HG03571 (cell line): ENCODE data around the gene SPN.
"Not testable (repeated sequence)": the region's sequence is repeated elsewhere in the genome, so short reads cannot be mapped to it uniquely, and the experiment has no call there.

Experiments used
- ATAC-seq: cut with Tn5 transposase; IDR thresholded peaks from one replicate; pipeline ENCODE4 v1.9.1; 2021; ENCODE audit not compliant: unreplicated experiment

Gene SPN

DNA sequence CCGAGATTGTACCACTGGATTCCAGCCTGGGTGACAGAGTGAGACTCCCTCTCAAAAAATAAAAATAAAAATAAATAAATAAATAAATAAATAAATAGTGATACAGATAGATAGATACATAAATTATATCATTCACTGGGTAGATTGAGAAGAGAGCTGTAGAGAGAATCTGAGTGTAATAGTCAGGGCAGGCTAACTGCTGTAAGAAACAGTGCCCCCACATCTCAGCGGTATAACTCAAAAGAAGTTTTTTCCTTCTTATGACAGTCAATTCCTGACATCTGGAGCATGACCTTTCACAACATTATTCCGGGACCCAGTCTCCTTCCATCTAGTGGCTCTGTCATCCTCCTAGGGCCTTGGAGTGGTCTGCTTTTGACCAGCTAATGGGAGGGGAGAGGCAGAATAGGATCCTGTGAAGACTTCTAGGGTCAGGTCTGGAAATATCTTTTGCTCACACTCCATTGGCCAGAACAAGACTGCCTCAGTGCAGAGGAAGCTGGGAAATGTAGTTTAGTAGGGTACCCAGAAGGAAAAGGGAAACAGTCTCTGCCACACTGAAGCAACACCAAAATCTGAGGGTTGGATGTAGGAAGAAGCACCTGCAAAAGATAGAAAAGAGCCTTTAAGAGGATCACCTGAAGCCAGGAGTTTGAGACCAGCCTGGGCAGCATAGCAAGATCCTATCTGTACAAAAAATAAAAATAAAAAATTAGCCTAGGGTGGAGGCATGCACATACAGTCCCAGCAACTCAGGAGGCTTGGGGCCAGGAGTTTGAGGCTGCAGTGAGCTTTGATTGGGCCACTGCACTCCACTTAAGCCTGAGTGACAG is 13.0 kb downstream of the SPN start:
- ATAC-seq: no peak

DNA sequence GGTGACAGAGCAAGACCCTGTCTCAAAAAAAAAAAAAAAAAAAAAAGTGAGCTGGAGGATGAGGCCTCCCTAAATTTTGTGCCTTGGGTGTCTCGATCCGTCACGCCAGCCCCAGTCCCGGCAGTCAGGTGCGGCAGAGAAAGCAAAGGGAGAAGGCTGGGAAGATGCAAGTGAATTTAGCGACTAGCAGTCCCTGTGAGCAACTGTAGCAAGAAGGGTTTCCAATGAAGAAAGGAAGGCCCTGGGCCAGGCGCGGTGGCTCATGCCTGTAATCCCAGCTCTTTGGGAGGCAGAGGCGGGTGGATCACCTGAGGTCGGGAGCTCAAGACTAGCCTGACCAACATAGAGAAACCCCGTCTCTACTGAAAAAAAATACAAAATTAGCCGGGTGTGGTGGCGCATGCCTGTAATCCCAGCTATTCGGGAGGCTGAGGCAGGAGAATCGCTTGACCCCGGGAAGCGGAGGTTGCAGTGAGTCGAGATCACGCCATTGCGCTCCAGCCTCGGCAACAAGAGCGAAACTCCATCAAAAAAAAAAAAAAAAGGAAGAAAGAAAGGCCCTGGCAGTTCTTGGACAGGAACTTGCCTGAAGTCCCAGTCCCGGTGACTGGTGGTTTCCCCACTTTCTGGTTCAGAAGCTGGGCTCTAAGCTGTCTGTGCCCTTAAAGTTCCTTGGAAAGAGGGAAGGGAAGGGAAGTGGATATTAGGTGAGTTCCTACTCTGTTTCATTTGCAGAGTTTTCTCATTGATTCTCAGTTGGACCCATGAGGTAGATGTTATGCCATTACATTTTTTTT is 14.1 kb downstream of the SPN start:
- ATAC-seq: no peak

DNA sequence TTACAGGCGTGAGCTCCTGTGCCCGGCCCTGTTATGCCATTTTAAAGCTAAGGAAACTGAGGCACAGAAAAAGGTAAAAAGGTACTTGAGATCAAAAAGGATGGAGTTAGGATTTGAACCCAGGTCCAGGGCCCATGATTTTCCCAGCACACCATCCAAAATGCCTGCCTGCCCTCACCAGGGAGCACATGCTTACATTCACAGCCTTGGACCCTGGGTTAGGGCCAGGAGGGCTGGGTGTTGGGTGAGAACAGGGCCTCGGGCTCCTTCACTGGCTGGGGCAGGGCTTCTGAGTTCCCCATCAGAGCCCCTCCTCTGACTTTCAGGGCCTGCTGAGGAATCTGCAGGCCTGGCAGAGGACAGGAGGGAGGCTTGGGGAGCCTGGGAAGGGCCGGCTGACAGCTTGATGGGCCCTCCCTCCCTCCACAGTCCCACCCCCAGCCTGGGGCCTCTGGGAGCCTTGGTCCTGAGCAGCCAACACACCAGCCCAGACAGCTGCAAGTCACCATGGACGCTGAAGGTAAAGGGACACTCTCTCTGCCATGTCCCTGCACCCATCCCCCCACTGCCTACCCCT is 15.7 kb downstream of the SPN start, which contains the start of gene QPRT:
TSS of gene QPRT (plus strand) at position 490 of the 577 bp plus-strand sequence. CDS start at position 508, 18 bp downstream.
- ATAC-seq: no peak

DNA sequence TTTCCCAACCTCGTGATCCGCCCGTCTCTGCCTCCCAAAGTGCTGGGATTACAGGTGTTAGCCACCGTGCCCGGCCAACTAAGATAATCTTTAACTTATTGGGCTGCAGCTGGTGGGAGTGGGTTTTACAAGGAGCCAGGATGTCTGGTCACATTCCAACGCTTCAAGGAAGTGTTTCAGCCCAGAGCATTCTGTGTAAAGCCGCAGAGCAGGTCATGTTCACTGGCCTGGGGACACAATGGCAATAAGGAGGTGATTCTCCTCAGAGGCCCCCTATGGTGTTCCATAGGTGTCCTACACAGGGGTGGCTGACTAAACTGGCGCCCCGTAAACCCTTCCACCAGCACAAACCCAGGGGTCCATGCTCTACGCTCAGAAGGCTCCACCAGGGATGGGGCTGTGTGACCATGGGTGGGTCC is 17.1 kb downstream of the SPN start:
- ATAC-seq: no peak

DNA sequence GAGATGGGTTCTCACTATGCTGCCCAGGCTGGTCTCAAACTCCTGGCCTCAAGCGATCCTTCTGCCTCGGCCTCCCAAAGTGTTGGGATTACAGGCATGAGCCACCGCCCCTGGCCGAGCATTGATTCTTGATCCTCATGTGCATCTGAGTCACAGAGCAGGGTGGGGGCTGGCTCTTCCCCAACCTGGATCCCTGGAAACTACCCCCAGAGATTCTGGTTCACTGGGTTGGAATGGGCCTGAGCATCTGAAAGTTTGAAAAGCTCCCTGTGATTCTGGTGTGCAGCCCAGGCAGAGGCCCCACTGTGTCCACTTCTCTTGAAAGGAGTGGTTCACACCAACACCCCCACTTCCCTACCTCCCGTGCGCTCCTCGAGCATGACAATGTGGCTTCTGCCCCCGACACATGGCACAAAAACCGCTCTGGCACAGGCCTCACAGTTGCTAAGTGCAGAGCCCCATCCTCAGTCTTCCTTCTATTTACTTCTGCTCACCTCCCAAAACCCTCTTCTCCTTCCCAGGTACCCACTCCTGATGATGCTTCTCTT is 20.6 kb downstream of the SPN start:
- ATAC-seq: no peak

DNA sequence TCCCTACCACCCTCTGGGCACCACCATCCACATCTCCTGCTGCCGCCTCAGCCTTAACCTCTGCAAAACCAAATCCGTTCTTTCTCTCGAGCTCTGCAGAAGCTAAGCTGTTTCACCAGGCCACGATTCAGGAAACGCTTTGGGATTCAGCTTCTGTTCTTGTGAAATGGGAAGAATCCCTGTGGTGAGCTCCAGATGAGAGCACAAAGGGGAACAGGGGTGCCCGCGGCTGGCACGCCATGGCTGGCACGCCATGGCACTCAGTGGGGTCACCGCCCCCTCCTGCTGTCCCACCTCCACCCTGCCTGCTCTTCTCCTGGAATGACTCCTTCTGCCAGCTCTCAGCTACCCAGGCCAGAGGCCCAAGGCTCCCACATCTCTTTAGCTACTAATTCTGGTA is 21.6 kb downstream of the SPN start:
- no peak for ATAC-seq

DNA sequence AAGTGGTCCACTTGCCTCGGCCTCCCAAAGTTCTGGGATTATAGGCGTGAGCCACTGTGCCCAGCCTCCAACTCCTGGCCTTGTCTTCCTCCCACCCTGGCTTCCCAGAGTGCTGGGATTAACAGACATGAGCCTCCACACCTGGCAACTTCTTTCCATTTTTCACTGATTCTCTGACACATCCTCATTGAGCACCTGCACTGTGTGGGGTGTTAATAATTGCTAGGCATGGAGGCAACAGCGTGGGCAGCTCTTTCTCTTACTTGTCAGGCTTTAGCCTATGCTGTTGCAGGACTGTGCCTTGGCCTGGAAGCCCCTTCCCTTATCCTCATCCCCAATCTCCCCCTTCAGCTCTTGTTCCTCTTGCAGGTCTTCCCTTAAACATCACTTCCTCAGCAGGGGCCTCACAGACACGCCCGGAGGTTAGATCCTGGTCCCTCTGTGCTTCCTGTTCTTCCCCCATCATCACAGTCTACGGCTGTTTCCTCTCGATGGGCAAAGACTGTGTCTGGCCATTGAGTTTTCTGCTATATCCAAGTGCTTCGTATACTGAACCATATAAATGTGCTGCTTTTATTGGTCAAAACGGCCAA is 23.8 kb downstream of the SPN start:
- no peak for ATAC-seq

DNA sequence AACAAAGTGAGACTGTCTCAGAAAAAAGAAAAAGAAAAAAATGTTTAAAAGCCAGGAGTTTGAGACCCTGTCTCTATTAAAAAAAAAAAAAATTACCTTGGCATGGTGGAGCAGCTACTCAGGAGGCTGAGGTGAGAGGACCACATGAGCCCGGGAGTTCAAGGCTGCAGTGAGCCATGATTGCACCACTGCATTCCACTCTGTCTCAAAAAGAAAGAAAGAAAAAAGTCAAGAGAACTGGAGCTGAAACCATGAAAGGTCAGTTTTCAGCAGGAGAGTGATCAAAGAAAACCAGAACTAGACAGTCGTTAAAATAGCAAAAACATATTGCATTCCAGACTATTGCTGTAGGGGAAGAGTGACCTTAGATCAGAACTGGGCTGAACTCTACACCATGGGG is 24.7 kb downstream of the SPN start:
- no peak for ATAC-seq

DNA sequence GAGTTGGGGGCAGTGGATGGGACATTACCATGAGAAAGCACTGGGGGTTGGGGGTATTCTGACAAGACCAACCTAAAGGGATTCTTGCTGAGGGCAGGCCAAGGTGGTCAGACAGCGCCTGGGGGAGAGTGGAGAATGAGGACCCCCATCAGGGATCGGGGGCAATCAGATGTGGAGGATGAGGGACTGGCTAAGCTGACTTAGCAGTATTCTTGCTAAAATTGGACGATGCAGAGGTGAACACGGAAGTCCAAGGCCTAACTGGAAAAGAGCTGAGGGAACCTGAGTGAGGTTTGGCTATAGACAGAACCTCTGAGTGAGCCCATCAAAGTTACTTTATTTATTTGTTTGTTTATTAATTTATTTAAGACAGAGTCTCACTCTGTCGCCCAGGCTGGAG is 25.1 kb downstream of the SPN start:
- no peak for ATAC-seq

DNA sequence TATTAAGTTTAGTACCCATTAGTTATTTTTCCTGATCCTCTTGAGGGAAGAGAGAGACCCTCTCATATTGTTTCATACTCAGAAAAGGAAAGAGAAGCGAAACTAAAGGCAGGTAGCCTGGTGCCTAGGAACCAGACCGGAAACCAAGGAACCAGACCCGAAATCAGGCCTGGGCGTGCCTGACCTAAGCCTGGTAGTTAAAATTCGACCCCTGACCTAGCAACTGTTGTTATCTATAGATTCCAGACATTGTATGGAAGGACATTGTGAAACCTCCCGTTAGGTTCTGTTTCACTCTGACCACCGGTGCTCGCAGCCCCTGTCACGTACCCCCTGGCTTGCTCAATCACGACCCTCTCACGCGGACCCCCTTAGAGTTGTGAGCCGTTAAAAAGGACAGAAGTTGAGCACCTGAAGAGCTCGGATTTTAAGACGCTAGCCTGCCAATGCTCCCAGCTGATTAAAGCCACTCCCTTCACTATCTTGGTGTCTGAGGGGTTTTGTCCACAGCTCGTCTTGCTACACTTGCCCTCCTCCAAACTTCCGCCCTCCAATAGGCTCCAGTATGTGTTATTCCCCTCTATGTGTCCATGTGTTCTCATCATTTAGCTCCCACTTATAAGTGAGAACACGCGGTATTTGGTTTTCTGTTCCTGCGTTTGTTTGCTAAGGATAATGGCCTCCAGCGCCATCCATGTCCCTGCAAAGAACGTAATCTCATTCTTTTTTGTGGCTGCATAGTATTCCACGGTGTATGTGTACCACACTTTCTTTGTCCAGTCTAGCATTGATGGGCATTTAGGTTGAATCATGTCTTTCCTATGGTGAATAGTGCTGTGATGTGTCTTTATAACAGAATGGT is 26.7 kb downstream of the SPN start:
- not testable (repeated sequence) for ATAC-seq

DNA sequence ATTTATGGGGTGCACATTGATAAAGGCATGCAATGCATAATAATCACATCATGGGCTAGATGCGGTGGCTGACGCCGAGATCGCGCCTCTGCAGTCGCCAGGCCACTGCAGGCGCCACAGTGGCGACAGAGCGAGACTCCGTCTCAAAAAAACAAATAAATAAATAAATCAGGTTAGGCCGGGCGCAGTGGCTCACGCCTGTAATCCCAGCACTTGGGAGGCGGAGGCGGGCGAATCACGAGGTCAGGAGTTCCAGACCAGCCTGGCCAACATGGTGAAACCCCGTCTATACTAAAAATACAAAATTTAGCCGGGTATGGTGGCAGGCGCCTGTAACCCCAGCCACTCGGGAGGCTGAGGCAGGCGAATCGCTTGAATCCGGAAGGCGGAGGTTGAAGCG is 29.6 kb downstream of the SPN start:
- ATAC-seq: not testable (repeated sequence)

DNA sequence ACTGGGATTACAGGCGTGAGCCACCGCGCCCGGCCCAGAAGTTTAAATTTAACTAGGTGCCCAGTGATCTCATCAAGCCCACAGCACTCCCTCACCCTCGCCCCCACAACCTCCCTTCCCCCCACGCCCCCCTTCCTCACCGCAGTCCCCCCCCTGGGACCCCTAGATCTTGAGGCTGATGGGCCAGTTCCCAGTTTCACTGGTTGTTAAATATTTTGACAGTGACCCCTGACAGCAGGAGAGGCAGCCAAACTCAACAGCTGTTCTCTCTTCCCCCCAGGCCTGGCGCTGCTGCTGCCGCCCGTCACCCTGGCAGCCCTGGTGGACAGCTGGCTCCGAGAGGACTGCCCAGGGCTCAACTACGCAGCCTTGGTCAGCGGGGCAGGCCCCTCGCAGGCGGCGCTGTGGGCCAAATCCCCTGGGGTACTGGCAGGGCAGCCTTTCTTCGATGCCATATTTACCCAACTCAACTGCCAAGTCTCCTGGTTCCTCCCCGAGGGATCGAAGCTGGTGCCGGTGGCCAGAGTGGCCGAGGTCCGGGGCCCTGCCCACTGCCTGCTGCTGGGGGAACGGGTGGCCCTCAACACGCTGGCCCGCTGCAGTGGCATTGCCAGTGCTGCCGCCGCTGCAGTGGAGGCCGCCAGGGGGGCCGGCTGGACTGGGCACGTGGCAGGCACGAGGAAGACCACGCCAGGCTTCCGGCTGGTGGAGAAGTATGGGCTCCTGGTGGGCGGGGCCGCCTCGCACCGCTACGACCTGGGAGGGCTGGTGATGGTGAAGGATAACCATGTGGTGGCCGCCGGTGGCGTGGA is 31.5 kb downstream of the SPN start:
- ATAC-seq: no peak

DNA sequence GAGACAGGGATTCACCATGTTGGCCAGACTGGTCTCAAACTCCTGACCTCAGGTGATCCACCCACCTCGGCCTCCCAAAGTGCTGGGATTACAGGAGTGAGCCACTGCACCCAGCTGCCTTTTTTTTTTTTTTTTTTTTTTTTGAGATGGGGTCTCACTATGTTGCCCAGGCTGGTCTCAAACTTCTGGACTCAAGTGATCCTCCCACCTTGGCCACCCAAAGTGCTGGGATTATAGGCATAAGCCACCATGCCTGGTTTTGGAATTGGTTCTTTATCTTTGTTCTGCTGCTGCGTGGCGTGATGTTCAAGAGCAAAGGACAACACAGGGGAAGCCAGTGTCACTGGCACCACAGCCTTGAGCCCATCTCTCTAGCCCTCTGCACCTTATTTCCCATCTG is 32.6 kb downstream of the SPN start:
- ATAC-seq: not testable (repeated sequence)

DNA sequence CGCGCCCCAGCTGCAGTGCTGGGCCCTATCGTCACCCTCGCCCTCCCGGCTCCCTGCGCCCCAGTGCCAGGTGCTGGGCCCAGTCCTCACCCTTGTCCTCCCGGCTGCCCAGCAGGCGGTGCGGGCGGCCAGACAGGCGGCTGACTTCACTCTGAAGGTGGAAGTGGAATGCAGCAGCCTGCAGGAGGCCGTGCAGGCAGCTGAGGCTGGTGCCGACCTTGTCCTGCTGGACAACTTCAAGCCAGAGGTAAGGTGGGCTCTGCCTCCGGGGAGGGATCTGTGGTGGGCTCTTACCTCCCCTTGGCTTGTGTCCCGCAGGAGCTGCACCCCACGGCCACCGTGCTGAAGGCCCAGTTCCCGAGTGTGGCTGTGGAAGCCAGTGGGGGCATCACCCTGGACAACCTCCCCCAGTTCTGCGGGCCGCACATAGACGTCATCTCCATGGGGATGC is 33.9 kb downstream of the SPN start:
- ATAC-seq: no peak

DNA sequence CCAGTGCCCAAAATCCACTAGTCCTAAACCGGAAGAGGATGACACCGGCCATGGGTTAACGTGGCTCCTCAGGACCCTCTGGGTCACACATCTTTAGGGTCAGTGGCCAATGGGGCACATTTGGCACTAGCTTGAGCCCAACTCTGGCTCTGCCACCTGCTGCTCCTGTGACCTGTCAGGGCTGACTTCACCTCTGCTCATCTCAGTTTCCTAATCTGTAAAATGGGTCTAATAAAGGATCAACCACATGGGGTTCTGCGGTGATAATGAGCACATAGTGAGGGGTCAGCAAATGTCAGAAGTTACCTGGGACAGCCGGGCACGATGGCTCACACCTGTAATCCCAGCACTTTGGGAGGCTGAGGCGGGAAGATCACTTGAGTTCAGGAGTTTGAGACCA is 34.3 kb downstream of the SPN start:
- ATAC-seq: no peak

DNA sequence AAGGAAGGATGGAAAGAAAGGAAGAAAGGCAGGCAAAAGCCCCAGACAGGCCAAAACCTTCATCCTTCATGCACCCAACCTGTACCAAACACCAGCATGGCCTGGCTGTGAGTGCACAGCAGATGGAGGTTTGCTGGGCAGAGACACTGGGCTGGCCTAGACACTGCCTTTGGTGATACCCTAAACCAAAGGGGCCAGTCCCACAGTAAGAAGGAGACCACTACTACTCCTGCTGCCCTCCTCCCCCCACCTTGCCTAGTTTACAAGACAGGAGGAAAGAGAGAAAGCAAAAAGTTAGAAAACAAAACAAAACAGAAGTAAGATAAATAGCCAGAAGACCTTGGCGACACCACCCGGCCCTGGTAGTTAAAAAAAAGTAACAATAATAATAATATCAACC is 35.0 kb downstream of the SPN start:
- ATAC-seq: no peak

DNA sequence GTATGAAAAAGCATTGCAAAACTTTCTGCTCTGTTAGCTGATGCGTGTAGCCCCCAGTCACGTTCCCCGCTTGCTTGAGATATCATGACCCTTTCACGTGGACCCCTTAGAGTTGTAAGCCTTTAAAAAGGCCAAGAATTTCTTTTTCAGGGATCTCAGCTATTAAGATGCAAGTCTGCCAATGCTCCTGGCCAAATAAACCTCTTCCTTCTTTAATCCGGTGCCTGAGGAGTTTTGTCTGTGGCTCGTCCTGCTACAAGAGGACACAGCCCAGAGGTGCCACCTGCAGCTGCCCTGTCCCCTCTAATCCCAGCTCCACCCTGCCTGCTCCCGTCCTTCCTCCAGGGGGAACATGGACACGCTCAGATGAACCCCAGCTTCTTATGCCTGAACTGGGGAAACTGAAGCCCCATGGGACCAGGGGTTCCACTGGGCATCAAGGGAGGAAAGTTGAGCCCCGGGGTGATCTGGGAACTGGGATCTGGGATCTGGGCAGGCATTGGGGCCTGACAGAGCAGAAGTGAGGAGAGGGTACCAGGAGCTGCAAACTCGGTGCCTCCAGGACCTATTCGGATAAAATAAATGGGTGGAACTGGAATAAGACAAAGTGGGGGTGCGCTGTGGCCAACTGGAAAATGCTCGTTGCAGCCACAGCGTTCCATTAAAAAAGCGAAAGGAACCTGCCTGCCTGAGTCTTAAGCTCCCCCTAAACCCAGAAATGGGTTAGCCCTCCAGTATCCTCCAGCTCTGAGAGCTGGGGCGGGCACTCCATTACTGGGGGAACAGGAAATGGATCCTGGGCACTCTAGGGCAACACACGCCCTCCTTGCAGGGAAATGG is 35.7 kb downstream of the SPN start:
- ATAC-seq: no peak
